Endothelial cell of umbilical vein (primary cell): ENCODE data around the gene STX8.

Experiments
- EZH2 ChIP-seq: IDR thresholded peaks from 2 replicates; pipeline ENCODE4 v1.6.1; 2012; ENCODE audit warnings: borderline replicate concordance, low read depth, mild to moderate bottlenecking, moderate library complexity, low read length, inconsistent platforms; ENCODE audit not compliant: severe bottlenecking
- FOS ChIP-seq: IDR thresholded peaks from 2 replicates; pipeline ENCODE4 v1.6.1; 2011; ENCODE audit warnings: mild to moderate bottlenecking, low read length, moderate library complexity, borderline replicate concordance; ENCODE audit not compliant: insufficient read depth
- GATA2 ChIP-seq: IDR thresholded peaks from 2 replicates; pipeline ENCODE4 v1.7.0; 2011; ENCODE audit warnings: low read depth, mild to moderate bottlenecking, moderate library complexity, mixed read lengths, low read length; ENCODE audit not compliant: insufficient read length, insufficient read depth
- JUN ChIP-seq: IDR thresholded peaks from 2 replicates; pipeline ENCODE4 v1.6.1; 2011; ENCODE audit warnings: borderline replicate concordance, low read depth; ENCODE audit not compliant: insufficient read length, insufficient read depth
- MYC ChIP-seq: IDR thresholded peaks from one replicate; pipeline ENCODE4 v1.6.1; 2011; ENCODE audit warnings: mild to moderate bottlenecking, low read depth, low read length
- POLR2A ChIP-seq: IDR thresholded peaks from 2 replicates; pipeline ENCODE4 v1.6.1; 2012; ENCODE audit warnings: low read depth, mild to moderate bottlenecking, control low read depth, low read length
- POLR2AphosphoS5 ChIP-seq: IDR thresholded peaks from 2 replicates; pipeline ENCODE4 v1.6.1; 2012; ENCODE audit warnings: low read depth, mild to moderate bottlenecking, control low read depth, low read length, moderate library complexity; ENCODE audit not compliant: insufficient read depth
- TF ChIP-seq, protein P1 (sequence below), 2 donors: IDR thresholded peaks; 1 replicate in 1 of 2; 2 replicates in 1 of 2; pipeline ENCODE4 v1.5.1; 2011; ENCODE audit warnings: low read length in 2 of 2, mild to moderate bottlenecking in 2 of 2, moderate library complexity in 2 of 2, control low read depth in 1 of 2, inconsistent platforms in 1 of 2, low read depth in 1 of 2; ENCODE audit not compliant: insufficient read depth in 1 of 2; ENCODE audit errors: extremely low read depth in 1 of 2
- TF ChIP-seq, protein P2 (sequence below): IDR thresholded peaks from 2 replicates; pipeline ENCODE4 v1.6.1; 2011; ENCODE audit not compliant: insufficient read depth, insufficient read length

DNA sequence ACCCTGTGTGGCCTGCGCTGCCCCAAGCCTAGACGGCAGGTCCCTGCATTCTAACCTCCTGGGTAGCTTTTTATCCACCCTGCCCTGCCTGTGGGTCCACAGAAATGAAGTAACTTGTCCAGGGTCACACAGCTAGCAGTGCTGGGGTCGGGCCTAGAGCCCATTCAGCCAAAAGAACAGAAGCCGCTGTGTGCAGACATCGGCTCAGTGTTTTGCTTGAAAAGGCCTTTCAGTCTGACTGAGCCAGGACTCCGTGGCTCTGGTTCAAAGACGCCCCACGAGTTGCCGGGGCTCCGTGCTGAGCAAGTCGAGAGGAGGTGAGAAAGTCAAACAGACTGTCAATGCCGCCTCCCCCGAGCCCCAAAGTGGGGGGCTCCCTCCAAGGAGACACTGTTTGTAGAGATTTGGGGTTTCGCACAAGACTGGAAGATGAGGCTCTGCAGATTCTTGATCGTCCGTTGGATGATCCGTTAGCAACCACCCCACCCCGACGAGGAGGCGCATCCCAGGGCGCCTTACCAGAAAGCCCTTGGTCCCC lies 328.1 kb downstream of the STX8 start:
- TF ChIP-seq, protein P1, sequence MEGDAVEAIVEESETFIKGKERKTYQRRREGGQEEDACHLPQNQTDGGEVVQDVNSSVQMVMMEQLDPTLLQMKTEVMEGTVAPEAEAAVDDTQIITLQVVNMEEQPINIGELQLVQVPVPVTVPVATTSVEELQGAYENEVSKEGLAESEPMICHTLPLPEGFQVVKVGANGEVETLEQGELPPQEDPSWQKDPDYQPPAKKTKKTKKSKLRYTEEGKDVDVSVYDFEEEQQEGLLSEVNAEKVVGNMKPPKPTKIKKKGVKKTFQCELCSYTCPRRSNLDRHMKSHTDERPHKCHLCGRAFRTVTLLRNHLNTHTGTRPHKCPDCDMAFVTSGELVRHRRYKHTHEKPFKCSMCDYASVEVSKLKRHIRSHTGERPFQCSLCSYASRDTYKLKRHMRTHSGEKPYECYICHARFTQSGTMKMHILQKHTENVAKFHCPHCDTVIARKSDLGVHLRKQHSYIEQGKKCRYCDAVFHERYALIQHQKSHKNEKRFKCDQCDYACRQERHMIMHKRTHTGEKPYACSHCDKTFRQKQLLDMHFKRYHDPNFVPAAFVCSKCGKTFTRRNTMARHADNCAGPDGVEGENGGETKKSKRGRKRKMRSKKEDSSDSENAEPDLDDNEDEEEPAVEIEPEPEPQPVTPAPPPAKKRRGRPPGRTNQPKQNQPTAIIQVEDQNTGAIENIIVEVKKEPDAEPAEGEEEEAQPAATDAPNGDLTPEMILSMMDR (IDR thresholded peaks at IDR 0.05; ENCODE audit: extremely low read depth in 1 of 2, insufficient read depth in 1 of 2, low read depth in 1 of 2, low read length in 2 of 2) = no peak
- TF ChIP-seq FOS (no peak), POLR2AphosphoS5 (no peak), EZH2 (no peak), MYC (no peak), POLR2A (no peak), GATA2 (no peak), JUN (no peak)
- TF ChIP-seq, protein P2, sequence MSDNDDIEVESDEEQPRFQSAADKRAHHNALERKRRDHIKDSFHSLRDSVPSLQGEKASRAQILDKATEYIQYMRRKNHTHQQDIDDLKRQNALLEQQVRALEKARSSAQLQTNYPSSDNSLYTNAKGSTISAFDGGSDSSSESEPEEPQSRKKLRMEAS = no peak
